ENCODE measurements around the gene SPHK1.

GRCh38 chr17:76421044-76421407 lies 36.6 kb downstream of the SPHK1 start:
- TF ChIP-seq CTCF (IDR thresholded peaks at IDR 0.05) (no peak), POLR2A (IDR thresholded peaks at IDR 0.05) (no peak), POLR2AphosphoS5 (IDR thresholded peaks at IDR 0.05) (no peak)

All from sigmoid colon (tissue), 4 donors.